Kidney epithelial cell (primary cell): ENCODE data around the gene ATXN2. TPM values are rescaled to one million over a fixed set of nuclear protein-coding genes. Genes with fewer than 3 reads are reported as not detected.
A peak's percentile ranks its signal among the peaks of the same experiment; 100 is the strongest.

Experiments
- DNase-seq: peaks from one replicate; pipeline ENCODE4 v3.0.0-alpha.2; 2010; ENCODE audit warnings: low read depth
- H3K27me3 ChIP-seq: 2 replicates; pipeline ENCODE4 v1.6.0; 2011; ENCODE audit warnings: low read length; ENCODE audit not compliant: control insufficient read depth, insufficient read depth
- H3K36me3 ChIP-seq: 2 replicates; pipeline ENCODE4 v1.5.1; 2011; ENCODE audit warnings: low read length; ENCODE audit not compliant: control insufficient read depth, insufficient read depth
- H3K4me3 ChIP-seq: 2 replicates; pipeline ENCODE4 v1.5.1; 2011; ENCODE audit warnings: low read depth, mild to moderate bottlenecking, control low read depth, low read length
- total RNA-seq: library from RNA; depleted of rRNA; stranded (reverse); fragments of >200 nt; gene quantifications from 2 replicates; pipeline ENCODE4 v1.2.3, GENCODE V29; 2015
- TF ChIP-seq, protein P1 (sequence below): IDR thresholded peaks from 2 replicates; pipeline ENCODE4 v1.5.1; 2011; ENCODE audit warnings: mild to moderate bottlenecking, moderate library complexity, low read length, control low read depth, inconsistent platforms; ENCODE audit not compliant: insufficient read depth, poor library complexity, severe bottlenecking

ATXN2 gene, protein sequence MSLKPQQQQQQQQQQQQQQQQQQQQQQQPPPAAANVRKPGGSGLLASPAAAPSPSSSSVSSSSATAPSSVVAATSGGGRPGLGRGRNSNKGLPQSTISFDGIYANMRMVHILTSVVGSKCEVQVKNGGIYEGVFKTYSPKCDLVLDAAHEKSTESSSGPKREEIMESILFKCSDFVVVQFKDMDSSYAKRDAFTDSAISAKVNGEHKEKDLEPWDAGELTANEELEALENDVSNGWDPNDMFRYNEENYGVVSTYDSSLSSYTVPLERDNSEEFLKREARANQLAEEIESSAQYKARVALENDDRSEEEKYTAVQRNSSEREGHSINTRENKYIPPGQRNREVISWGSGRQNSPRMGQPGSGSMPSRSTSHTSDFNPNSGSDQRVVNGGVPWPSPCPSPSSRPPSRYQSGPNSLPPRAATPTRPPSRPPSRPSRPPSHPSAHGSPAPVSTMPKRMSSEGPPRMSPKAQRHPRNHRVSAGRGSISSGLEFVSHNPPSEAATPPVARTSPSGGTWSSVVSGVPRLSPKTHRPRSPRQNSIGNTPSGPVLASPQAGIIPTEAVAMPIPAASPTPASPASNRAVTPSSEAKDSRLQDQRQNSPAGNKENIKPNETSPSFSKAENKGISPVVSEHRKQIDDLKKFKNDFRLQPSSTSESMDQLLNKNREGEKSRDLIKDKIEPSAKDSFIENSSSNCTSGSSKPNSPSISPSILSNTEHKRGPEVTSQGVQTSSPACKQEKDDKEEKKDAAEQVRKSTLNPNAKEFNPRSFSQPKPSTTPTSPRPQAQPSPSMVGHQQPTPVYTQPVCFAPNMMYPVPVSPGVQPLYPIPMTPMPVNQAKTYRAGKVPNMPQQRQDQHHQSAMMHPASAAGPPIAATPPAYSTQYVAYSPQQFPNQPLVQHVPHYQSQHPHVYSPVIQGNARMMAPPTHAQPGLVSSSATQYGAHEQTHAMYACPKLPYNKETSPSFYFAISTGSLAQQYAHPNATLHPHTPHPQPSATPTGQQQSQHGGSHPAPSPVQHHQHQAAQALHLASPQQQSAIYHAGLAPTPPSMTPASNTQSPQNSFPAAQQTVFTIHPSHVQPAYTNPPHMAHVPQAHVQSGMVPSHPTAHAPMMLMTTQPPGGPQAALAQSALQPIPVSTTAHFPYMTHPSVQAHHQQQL
- 26.3 and 36.6 TPM in 2 replicates for total RNA-seq

DNA sequence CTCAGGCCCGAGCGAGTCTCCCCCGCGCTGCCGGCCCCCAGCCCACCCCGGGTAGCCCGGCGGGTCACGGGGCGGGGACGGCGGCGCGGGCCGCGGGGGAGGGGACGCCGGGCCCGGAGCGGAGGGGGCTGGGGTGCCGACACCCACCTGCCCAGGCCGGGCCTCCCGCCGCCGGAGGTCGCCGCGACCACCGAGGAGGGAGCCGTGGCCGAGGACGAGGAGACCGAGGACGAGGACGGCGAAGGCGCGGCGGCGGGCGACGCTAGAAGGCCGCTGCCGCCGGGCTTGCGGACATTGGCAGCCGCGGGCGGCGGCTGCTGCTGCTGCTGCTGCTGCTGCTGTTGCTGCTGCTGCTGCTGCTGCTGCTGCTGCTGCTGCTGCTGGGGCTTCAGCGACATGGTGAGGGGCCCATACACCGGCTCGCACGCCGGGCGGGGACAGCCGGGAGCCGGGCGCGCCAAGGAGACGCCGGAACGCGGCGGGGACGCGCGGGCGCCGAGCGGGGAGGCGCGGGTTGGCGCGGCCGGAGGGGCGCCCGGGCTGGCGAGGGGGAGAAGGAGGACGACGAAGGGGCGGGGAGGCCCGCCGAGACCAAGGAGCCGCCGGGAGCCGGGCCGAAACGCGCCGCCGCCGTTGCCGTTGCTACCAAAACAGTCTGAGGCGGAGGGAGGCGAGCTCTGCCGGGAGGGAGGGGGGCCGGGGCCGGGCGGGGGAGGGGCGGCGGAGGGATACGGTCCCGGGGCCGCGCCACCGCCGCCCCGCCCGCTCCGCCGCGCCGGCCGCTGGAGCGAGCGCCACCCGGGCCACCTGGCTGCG, at the start of gene ATXN2:
Gene ATXN2 (minus strand): TSS at position 679 of the 816 bp plus-strand sequence. CDS start 281 bp downstream, at position 398.
- no peaks in the 10 kb centered on the region for H3K27me3 ChIP-seq
- no peaks in the 10 kb centered on the region for H3K36me3 ChIP-seq
- TF ChIP-seq, protein P1, sequence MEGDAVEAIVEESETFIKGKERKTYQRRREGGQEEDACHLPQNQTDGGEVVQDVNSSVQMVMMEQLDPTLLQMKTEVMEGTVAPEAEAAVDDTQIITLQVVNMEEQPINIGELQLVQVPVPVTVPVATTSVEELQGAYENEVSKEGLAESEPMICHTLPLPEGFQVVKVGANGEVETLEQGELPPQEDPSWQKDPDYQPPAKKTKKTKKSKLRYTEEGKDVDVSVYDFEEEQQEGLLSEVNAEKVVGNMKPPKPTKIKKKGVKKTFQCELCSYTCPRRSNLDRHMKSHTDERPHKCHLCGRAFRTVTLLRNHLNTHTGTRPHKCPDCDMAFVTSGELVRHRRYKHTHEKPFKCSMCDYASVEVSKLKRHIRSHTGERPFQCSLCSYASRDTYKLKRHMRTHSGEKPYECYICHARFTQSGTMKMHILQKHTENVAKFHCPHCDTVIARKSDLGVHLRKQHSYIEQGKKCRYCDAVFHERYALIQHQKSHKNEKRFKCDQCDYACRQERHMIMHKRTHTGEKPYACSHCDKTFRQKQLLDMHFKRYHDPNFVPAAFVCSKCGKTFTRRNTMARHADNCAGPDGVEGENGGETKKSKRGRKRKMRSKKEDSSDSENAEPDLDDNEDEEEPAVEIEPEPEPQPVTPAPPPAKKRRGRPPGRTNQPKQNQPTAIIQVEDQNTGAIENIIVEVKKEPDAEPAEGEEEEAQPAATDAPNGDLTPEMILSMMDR, result no peak
- H3K4me3 ChIP-seq, result peak within 1 kb of the TSS; percentile 98
- DNase-seq, result no peak

DNA sequence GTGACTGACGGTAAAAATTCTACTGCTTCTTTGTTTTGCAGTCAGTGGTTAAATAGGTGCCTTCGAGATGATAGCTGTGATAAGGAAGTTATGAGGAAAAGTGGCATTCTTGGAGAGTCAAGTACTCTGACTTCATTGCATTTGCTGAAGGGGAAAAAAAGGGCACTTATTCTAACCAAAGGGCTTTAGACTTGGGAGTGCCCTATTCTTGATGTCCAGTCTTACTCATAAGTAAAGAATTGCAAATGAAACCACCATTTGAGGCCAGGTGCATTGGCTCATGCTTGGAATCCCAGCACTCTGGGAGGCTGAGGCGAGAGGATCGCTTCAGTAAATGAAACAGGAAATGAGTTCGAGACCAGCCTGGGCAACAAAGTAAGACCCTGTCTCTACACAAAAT, 46.3 kb upstream of the ATXN2 start:
- H3K4me3 ChIP-seq, result no peak overlapping the region
- peaks cover 2% of the 10 kb centered on the region for H3K36me3 ChIP-seq
- TF ChIP-seq, protein P1, result no peak
- peak; percentile 72 for DNase-seq
- no peaks in the 10 kb centered on the region for H3K27me3 ChIP-seq

DNA sequence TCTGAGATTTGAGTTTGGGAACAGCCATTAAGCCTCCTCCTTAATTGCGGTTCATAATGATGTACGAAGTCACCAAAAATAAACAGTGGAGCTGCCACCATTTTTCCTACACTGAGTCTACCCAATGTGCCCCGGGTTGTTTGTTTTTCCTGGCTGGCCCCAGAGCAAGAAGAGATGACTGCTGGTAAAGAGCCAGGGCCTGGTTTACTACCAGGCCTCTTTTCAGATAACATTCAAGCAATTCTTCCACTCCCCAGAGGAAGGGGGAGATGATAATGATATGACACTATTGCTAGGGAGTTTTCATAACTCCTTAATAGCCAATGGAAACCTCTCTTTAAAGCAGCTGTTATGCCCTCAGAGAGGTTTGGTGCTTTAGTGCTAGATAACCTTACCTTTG, 44.3 kb upstream of the ATXN2 start:
- no peak overlapping the region for H3K4me3 ChIP-seq
- peaks cover 2% of the 10 kb centered on the region for H3K36me3 ChIP-seq
- DNase-seq, result no peak
- no peaks in the 10 kb centered on the region for H3K27me3 ChIP-seq
- TF ChIP-seq, protein P1, result no peak

DNA sequence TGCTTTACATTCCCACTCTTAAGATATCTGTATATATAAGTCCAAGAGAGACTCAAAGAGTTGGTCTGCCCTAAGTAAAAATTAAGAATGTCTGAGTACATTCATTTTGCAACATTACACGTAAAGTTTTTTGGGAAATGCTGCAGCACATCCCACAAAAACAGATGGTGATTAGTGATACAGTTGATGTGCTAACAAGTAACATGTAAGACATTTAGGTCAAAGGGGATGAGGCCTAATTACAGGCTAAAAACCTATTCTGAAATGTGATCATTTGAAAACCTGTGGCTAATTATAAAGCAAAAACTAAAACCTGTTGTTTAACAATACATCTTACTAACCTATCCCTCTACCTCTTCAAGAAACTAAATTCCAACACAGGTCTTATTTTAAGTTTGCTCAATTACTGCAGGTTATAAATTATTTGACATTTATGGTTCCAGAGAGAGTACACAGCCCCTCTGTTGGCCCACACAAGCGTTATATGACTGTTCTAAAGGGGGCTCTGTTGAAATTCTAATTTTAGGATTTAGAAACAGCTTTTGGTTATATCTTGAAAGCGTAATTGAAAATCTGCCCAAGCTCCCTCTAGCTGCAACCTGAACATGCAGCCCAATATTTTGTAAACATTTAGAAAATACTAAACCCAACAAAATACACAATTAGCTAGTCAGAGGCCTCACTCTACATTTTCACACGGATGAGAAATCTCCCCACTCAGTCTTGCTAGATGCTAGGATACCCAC, 43.7 kb upstream of the ATXN2 start:
- peaks cover 2% of the 10 kb centered on the region for H3K36me3 ChIP-seq
- H3K27me3 ChIP-seq, result no peaks in the 10 kb centered on the region
- TF ChIP-seq, protein P1, result no peak
- DNase-seq, result no peak
- H3K4me3 ChIP-seq, result no peak overlapping the region

DNA sequence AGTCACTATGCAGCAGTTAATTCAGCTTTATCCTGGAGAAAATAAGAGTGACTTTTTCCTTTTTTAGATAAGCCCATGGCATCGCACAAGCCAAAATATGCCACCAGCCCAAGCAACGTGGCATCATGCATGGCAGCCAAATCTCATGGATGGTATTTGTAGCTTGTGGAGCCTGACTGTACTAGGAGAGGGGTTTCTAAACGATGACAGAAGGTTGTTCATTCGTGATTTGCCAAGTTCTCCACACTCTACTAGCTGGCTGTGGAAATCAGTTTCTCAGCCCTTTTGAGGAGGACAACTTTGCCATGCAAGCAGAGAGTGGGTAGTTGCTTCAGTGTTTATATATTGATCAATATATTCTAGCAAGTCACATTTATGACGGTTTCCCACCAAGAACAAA, 41.4 kb upstream of the ATXN2 start:
- Histone ChIP-seq H3K4me3 (no peak overlapping the region), H3K36me3 (peaks cover 2% of the 10 kb centered on the region), H3K27me3 (no peaks in the 10 kb centered on the region)
- TF ChIP-seq, protein P1, result no peak
- DNase-seq, result no peak
